ENCODE data around the gene NAA15.

DNA sequence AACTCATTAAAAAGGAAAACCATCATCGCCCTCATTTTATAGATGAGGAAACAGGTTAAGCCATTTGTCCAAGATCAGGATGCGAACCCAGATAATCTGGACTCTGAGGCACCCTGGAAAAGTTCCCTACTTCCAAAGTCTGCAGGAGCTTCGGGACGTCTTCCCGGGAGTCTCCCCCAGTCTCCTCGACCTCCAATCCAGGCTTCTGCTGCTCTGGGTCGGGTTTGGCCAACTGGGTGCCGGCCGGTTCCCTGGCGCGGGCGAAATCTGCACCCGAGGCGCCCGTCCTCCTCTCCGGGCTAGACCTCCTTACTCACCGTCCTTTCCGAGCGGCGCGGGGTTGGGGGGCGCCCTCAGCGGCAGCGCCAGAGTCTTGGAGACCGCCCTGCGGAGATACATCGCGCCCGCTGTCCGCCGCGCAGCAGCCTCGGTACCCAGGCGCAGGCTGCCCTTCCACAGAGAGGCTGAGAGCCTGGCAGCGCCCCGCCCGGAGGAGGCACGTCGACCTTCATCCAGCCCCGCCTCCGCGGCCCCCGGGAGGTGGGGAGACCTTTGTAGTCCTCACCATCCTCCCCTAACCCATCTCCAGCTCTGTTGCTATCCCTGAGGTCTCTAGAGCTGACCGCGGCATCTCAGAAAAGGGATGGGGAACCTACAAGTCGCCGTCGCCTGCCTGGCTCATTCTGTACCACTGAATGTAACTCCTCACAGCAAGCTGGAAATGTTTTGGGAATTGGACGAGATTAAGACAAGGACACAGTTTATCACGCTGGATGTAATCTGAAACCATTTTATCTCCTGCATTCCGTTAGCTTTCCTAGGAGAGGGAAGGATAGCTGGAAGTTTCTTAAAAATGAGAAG, 21.3 kb upstream of the NAA15 start, which contains the start of gene MGARP:
- TF ChIP-seq POLR2A (IDR thresholded peaks at IDR 0.05) = peak in 1 of 2 donors; percentile 82
- TF ChIP-seq, protein P1, sequence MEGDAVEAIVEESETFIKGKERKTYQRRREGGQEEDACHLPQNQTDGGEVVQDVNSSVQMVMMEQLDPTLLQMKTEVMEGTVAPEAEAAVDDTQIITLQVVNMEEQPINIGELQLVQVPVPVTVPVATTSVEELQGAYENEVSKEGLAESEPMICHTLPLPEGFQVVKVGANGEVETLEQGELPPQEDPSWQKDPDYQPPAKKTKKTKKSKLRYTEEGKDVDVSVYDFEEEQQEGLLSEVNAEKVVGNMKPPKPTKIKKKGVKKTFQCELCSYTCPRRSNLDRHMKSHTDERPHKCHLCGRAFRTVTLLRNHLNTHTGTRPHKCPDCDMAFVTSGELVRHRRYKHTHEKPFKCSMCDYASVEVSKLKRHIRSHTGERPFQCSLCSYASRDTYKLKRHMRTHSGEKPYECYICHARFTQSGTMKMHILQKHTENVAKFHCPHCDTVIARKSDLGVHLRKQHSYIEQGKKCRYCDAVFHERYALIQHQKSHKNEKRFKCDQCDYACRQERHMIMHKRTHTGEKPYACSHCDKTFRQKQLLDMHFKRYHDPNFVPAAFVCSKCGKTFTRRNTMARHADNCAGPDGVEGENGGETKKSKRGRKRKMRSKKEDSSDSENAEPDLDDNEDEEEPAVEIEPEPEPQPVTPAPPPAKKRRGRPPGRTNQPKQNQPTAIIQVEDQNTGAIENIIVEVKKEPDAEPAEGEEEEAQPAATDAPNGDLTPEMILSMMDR (IDR thresholded peaks at IDR 0.05) = no peak
